GM18867 (cell line): ENCODE data around the gene SLC22A25.
"Not testable (repeated sequence)": the region's sequence is repeated elsewhere in the genome, so short reads cannot be mapped to it uniquely, and the experiment has no call there.

Experiments
- ATAC-seq: cut with Tn5 transposase; IDR thresholded peaks from one replicate; pipeline ENCODE4 v1.9.1; 2021; ENCODE audit warnings: mild to moderate bottlenecking, moderate library complexity; ENCODE audit not compliant: unreplicated experiment

Gene SLC22A25

DNA sequence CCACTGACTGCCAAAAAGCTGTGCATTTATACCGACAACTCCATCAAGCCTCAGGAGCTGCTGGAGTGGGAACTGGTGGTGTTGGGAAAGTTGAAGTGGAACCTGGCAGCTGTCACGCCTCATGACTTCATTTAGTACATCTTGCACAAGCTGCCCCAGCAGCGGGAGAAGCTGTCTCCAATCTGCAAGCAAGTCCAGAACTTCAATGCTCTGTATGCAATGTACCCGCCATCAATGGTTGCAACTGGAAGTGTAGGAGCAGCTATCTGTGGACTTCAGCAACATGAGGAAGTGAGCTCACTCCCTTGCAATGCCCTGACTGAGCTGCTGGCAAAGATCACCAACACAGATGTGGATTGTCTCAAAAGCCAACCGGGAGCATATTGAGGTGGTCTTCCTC is at the start of gene SLC22A25:
TSS of gene SLC22A25 (minus strand) at position 67 of the 400 bp plus-strand sequence. CDS start 13,947 bp downstream, outside the sequence.
- ATAC-seq: no peak

DNA sequence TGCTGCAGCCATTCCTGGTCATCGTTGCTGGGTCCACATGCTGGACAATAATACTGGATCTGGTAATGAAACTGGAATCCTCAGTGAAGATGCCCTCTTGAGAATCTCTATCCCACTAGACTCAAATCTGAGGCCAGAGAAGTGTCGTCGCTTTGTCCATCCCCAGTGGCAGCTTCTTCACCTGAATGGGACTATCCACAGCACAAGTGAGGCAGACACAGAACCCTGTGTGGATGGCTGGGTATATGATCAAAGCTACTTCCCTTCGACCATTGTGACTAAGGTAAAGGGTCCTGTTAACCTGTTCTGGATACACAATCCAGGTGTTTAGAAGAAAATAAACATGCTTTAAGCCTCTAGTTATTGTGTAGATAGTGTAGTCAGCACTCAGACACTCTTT is 46.9 kb upstream of the SLC22A25 start:
- ATAC-seq: no peak

DNA sequence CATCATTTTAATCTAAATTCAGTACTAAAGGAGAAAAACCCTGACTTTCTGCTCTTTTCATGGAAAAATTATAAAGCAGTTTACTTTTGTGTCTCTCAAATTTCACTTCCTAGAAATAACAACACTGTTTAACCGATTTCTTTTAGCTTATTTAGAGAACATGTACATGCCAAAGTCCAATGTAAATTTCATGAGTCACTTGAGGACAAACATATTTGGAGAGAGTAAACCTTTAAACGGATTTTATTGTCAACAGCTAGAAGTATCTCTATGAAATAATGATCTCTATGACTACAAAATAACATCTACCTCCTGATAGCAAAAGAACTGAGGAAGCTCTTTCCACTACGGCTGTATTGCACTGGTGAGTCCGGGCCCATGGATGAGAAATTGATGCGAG is 46.3 kb upstream of the SLC22A25 start:
- ATAC-seq: no peak

DNA sequence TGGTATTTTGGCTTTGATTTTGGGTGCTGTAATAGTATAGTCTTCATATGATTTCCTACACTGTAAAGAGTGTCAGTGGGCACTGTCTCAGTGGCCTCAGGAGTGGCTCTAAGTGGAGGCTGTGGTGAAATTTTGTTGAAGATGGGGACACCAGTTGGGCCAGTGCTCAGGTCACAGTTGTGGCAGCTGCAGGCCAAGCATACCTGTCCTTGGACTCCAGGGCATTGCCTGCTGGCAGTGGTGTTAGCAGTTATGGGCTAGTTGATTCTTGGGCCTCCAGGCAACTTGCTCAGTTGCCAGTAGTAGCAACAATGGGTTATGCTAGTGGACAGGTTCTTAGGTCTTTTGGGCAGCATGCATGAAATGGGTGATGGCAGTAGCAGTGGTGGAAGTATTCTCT is 39.2 kb upstream of the SLC22A25 start:
- ATAC-seq: no peak

DNA sequence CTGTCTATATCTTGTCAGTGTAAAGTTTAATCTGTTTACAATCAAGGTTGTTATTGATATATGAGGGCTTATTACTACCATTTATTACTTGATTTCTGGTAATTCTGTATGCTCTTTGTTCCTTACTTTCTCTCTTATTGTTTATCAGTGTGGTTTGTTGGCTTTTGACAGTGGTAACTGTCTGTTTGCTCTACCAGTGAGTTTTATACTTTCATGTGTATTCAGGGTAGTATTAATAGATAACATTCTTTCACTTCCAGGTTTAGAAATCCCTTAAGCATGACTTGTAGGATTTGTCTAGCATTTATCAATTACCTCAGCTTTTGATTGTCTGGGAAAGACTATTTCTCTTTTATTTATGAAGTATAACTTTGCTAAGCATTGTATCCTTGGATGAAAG is 37.5 kb upstream of the SLC22A25 start:
- no peak for ATAC-seq

DNA sequence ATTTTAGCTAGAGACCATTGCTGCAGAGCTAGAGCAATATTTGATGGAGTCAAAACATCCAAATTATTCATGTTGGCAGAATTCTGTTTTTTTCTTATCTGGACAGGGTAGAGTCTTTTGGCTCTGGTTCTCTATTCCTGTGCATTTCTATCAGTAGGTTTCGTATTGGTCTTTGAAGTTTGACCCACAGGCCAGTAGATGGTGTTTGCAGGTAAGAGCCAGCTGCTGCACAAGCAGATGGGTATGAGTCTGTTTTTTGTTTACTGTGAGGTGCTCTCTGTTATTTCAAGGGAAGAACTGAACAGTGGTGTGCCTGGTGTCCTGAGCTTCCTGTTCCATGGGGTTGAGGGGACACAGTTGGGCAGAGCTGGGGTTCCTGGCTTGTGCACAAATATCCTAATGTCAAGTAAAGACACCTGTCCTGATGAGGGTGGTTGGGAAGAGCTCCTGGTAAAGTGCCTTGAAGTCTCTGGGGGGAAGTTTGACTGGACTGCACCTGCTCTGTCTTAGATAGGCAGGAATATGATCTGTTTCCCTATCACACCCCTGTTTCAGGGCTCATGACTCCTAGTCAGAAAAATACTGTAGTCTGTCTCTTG is 34.0 kb upstream of the SLC22A25 start:
- ATAC-seq: no peak

DNA sequence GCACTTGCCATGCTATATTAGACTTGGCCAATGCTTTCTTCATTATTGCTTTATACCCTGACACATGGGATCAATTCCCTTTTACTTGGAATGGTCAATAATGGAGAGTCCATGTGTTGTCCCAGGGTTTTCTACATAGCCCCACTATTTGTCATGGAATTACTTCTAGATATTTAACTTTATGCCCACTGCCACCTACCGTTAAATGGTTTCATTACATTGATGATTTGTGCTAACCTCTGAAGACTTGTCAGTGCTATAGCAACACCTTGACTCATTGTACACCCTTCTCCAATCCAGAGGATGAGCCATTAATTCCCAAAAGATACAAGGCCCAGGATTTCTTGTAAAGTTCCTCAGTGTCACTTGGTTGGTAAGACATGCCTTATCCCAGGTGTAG is 31.4 kb upstream of the SLC22A25 start:
- ATAC-seq: no peak

DNA sequence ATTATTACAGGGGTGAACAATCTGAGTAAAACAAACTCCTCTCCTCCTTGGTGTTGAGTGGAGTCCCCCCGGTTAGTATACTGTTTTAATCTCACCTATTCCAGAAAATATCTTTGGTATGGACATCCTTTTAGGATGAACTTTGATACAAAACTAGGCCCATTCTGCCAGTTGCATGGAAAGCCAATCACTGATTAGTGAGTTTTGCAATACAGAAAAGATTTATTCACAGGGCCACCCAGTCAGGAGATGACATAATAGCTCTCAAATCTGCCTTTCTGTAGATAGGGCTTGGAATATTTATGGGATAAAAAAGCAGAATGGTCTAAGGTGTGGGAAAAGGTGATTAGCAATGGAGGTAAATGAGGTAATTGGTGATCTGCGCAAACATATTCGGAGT is 30.3 kb upstream of the SLC22A25 start:
- no peak for ATAC-seq

DNA sequence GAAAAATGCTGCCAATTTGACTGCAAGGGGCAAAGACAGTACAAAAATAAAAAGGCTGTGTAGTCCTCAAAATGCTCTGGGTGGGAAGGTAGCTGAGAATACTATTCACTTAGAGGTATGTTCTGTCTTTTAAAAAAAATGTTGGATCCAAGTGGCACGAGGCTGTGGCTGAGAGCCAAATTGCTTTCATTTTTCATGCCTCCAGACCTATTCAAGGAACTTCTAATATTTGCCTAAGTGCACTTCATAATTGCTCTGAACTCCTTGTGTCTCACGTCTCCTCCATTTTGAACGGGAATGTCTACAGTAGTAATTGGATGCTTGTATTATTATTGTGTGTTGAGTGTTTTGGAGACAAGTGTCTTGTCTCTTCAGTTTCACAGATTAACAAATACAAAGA is 19.1 kb upstream of the SLC22A25 start:
- no peak for ATAC-seq

DNA sequence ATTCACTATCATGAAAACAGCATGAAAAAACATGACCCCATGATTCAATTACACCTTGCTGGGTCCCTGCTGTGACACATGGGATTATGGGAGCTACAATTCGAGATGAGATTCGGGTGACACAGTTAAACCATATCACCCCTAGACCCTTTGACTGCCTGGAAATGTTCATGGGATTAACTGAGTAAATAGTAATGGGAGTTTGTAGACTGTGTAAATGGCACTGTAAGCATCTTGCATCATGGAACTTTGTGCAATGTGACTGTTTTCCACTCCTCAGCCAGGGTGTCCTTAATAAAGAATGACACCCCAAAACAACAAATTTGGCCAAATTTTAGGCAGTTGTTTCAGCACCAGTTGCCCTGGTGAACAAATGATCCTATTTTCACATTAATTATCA is 7.9 kb upstream of the SLC22A25 start:
- ATAC-seq: no peak

DNA sequence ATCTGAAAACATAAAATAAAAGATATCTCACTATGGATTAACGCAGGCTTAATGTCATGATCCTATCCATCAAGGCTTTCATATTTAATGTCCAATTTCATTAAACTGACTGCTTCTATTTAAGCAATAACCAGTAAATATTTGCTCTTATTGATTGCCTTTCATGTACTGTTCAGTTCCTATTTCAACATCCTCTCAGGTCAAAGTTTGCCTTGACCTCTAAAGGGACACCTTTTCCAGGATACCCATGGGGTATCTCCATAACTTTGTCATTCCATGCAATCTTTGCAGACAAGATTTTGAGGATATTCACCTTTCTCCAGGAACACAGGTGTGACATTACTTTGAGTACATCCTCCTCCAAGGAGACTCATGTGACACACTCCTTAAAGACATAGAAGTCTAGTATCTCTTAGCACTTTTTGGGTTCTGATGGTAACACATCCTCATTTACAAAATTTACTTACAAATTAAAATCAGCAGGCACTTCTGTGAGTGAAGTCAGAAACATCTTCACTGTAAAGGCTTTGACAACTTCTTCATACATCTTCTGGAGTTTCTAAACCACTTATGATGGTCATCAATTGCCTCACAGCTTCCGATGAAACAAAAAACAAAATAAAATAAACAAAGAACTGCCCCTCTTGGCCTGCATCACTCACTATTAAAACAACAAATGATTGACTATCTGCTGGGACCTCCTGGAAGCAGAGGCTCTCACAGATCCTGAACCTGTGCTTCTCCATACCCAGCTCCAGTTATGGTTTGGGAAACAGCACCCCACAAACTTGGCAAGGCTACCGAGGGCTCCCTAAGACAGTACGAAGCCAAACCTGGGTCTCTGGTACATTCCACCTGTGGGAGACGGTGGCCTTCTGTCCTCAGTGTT is 7.0 kb upstream of the SLC22A25 start:
- no peak for ATAC-seq

DNA sequence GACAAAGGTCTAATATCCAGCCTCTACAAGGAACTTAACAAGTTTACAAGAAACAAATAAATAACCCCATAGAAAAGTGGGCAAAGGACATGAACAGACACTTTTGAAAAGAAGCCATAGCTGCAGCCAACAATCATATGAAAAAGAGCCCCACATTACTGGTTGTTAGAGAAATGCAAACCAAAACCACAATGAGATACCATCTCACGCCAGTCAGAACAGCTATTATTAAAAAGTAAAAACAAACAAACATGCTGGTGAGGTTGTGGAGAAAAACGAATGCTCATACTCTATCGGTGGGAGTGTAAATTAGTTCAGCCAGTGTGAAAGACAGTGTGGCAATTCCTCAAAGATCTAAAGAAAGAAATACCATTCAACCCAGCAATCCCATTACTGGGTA is 5.6 kb upstream of the SLC22A25 start:
- no peak for ATAC-seq

DNA sequence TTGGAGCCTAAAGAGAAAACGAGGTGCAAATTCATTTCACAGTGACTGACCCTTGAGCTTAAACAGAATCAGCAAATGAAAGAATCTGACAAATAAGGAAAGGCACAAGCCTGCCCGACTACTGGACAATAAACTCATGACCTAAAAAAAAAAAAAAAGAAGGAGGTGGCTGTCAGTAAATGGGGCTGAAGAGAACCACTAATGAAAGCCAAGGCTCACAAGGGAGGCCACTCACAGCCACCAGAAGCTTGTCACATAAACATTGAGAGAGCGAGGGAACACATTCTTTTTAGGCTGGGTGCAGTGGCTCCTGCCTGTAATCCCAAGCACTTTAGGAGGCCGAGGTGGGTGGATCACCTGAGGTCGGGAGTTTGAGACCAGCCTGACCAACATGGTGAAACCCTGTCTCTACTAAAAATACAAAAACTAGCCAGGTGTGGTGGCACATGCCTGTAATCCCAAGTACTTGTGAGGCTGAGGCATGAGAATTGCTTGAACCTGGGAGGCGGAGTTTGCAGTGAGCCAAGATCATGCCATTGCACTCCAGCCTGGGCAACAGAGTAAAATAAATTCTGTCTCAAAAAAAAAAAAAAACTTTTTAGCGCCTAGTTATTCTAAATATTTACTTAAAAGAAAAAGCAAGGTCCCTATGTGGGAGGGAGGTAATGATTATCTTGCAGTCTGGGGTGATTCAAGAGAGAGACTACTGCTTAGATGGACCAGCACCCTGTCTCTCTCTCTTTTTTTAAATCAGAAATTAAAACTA is 4.0 kb upstream of the SLC22A25 start:
- not testable (repeated sequence) for ATAC-seq

DNA sequence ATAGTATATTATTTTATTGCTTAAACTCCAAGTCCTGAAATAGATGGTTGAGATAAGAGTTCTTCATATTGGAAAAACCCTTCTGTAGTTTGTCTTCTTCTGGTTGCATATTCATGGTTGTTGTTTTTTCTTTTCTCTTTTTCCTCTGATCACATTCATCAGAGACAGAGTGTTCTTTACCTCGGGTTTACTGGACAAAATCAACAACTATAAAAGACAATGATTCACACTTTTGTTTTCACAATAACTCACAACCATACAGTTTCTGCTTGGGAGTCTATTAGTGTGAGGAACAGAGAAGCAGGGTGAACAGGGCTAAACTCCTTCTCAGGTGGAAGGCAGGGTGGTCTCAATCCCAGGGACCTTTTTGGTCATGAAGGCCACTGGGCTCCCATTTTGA is 2.6 kb upstream of the SLC22A25 start:
- ATAC-seq: no peak

DNA sequence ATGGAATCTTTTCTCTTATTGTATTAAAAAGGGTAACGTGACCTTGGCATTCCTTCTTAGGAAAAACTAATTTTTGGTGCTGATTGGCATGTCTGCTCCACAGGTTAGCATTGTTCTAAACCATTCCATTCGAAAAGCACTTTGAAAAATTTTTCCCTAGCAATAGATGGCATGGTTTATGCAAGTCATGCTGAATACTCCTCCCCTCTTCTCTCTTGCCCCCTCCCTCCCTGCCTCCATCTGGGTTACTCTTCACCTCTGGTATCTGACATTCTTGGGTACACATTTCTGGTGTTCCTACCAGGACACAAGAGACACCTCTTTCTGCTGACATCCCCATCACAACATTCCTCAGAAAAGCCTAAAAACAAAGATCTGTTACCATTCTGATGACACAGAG is 1.5 kb upstream of the SLC22A25 start:
- ATAC-seq: no peak

DNA sequence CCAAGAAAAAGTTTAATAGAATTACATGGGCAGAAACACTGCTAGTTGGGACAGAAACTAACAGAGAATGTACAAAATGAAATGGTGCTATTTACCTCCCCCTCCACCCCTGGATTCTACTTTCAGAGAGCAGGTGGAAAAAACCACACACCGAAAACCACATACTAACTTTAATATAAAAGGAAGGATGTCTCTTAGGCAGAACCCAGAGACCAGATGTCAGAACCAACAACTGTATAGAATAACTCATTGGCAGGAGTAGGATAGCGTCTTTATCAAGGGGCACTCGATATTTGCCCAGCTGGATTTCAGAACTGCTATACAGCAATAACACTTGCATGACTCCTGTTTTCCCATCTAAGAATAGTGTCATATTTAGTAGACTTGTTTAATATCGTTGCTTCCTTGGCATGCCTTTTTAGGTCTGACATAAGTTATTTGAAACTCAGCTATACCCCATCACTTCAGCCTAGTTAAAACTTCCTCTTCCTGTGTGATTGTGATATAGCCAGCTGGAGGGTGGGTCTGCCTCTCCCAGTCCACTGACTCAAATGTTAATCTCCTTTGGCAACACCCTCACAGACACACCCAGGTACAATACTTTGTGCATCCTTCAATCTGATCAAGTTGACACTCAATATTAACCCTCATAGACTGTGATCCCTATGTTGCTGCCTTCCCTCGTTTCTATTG is 1.2 kb downstream of the SLC22A25 start:
- ATAC-seq: no peak

DNA sequence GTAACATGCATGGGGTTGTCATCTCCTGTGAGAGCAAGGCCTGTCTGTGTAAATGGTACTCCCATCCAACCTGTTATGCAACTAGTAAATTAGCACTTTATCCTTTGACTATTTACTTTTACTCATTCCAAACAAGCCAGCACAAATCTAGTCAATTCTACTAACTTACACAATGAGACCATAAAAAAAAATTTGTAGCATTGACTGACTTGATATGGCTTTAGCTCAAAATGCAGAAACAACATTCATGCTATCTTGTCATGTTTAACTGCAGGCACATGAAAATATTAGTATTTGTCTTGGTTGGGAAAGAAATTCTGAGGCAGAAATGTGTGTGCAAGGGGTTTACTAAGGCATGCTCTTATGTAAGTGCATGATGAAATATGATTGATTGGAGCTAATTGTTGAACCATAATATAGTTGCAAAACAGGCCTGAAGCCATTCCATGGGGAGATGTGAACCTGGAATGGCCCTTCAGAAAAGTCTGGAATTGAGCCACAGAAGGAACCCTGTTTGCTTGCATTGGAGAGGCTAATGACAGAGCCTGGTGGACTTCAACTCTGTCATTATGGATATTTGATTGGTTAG is 2.5 kb downstream of the SLC22A25 start:
- ATAC-seq: no peak

DNA sequence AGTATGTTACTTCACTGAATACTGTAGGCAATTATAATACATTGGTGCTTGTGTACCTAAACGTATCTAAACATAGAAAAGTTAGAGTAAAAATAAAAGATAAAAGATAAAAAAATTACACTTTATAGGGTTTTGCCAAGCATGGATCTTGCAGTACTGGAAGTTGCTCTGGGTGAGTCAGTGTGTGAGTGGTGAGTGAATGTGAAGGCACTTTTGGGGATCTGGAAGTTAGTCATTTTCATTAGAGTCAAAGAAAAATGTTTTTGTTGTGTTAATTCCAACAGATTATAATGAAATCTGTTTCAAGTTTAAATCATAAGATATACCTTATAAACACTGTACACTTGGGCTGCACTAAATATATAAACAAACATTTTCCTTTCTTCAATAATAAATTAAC is 3.3 kb downstream of the SLC22A25 start:
- no peak for ATAC-seq

DNA sequence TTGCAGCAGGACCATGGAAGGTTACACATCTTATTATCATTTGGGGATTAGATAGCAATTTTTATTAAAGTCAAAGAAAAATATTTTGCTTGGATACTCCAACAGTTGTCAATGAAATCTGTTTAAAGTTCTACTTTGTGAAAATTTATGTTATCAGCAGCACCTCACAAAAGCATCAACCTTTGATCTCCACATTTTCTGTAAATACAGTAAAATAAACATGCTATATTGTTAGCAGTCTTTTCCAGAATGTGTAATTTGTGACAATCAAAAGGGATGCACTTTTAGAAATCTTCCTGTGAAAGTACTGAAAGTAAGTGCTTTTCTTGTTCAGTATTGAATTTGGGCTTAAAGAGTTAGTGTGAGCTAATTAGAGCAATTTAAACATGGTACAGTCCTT is 4.1 kb downstream of the SLC22A25 start:
- no peak for ATAC-seq

DNA sequence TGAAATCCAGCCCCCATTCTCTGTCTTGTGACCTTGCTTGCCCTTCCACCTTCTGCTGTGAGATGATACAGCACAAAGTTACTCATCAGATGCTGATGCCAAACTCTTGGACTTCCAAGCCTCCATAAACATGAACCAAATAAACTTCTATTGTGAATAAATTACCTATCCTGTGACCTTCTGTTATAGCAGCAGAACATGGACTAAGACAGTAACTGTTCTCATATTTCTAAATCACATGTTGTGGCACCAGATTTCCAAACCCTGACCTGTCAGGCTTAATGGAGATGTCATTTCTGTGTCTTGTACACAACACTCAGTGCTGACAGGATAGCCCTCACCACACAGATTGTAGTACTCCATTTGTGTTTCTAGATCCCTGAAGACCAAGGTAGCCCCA is 6.0 kb downstream of the SLC22A25 start:
- no peak for ATAC-seq
